Activated T-cell treated with anti-CD3 and anti-CD28 coated beads, Interleukin-2, amount 50 U/mL, for 1 hour (primary cell): ENCODE results near the gene MRGPRX3.
"Not testable (repeated sequence)": the region's sequence is repeated elsewhere in the genome, so short reads cannot be mapped to it uniquely, and the experiment has no call there.

Experiments
- DNase-seq: peaks from one replicate; pipeline ENCODE4 v3.0.0-alpha.2; 2020

MRGPRX3 gene

GRCh38 chr11:18132341-18132740 lies at the start of gene MRGPRX3:
MRGPRX3 (plus strand) TSS chr11:18132571; CDS start chr11:18137203, 4,632 bp downstream.
- no peak for DNase-seq

- DNase-seq, result no peak
Measured at GRCh38 chr11:18088366-18088765, 44.0 kb upstream of the MRGPRX3 start.

GRCh38 chr11:18088966-18089365 lies 43.4 kb upstream of the MRGPRX3 start:
- DNase-seq, result no peak

GRCh38 chr11:18091731-18092130 lies 40.6 kb upstream of the MRGPRX3 start:
- DNase-seq, result no peak

GRCh38 chr11:18093959-18094358 lies 38.4 kb upstream of the MRGPRX3 start:
- no peak for DNase-seq

GRCh38 chr11:18100926-18101656 lies 31.3 kb upstream of the MRGPRX3 start:
- no peak for DNase-seq

- DNase-seq, result no peak
Measured at GRCh38 chr11:18105086-18105801, 27.1 kb upstream of the MRGPRX3 start.

GRCh38 chr11:18105802-18106574 lies 26.4 kb upstream of the MRGPRX3 start, which contains the start of gene SAAL1:
SAAL1 (minus strand) TSS chr11:18106082; CDS start chr11:18106041, 41 bp downstream.
- DNase-seq, result peak; percentile 91

GRCh38 chr11:18106688-18107087 lies 25.7 kb upstream of the MRGPRX3 start:
- DNase-seq, result no peak

- no peak for DNase-seq
Measured at GRCh38 chr11:18108254-18108653, 24.1 kb upstream of the MRGPRX3 start.

GRCh38 chr11:18111005-18111404 lies 21.4 kb upstream of the MRGPRX3 start:
- no peak for DNase-seq

- peak; percentile 58 for DNase-seq
Measured at GRCh38 chr11:18115360-18116127, 16.8 kb upstream of the MRGPRX3 start.

GRCh38 chr11:18121331-18121828 lies 11.0 kb upstream of the MRGPRX3 start:
- DNase-seq, result not testable (repeated sequence)

- DNase-seq, result not testable (repeated sequence)
Measured at GRCh38 chr11:18131115-18131514, 1.3 kb upstream of the MRGPRX3 start.

GRCh38 chr11:18135308-18135707 lies 2.9 kb downstream of the MRGPRX3 start:
- no peak for DNase-seq

GRCh38 chr11:18137186-18137800 lies 4.9 kb downstream of the MRGPRX3 start:
- DNase-seq, result no peak

GRCh38 chr11:18140145-18140544 lies 7.8 kb downstream of the MRGPRX3 start:
- DNase-seq, result no peak

GRCh38 chr11:18144243-18144642 lies 11.9 kb downstream of the MRGPRX3 start:
- no peak for DNase-seq

- DNase-seq, result no peak
Measured at GRCh38 chr11:18145025-18145424, 12.7 kb downstream of the MRGPRX3 start.

- DNase-seq, result no peak
Measured at GRCh38 chr11:18145837-18146236, 13.5 kb downstream of the MRGPRX3 start.

- DNase-seq, result no peak
Measured at GRCh38 chr11:18151581-18151980, 19.2 kb downstream of the MRGPRX3 start.

GRCh38 chr11:18168372-18168771 lies 36.0 kb downstream of the MRGPRX3 start:
- DNase-seq, result no peak
